ENCODE results near the gene SIRT4. TPM values are rescaled to one million over a fixed set of nuclear protein-coding genes. Genes with fewer than 3 reads are reported as not detected.

The SIRT4 gene
- total and polyA plus RNA-seq, 2 of the 4 experiments (the other 2 are of a cell fraction): 0.87 to 2.0 TPM

DNA sequence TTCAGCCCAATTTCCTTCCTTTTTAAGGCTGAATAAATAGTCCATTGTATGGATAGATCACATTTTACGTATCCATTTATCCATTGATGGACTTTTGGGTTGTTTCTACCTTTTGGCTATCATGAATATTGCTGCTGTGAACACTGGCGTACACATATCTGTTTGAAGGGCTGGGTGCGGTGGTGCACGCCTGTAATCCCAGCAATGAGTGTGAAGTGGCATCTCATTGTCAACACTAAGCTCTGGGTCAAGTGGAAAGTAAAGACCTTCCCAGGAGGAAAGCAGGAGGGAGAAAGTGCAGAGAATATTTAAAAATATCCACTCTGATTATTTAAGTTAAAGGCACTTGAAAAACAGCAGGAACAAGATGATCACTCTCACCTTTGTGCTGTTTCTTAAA is 37.1 kb downstream of the SIRT4 start:
- dilution Hi-C loops (cut with HindIII; ENCODE audit: low sequenced_read_pairs, unreplicated experiment): no loop called here
- H4K5ac ChIP-seq (ENCODE audit: low read depth, low read length): no peak overlapping the region
- no peak overlapping the region for H2BK5ac ChIP-seq (ENCODE audit: low read depth, low read length, poor library complexity, severe bottlenecking)
- H3K14ac ChIP-seq (replicated peaks; ENCODE audit: low read depth, low read length): no peak overlapping the region
- no peak overlapping the region for H3K23ac ChIP-seq (ENCODE audit: low read depth, low read length)
- H3K27ac ChIP-seq (ENCODE audit: insufficient read depth, low read length): no peak overlapping the region
- no peak overlapping the region for H2BK120ac ChIP-seq (ENCODE audit: low read depth, low read length)
- DNase-seq: no peak
- H2AK9ac ChIP-seq (replicated peaks; ENCODE audit: low read depth, low read length, poor library complexity): no peak overlapping the region
- H3K36me3 ChIP-seq (ENCODE audit: control insufficient read depth, insufficient read depth, low read length): no peaks in the 10 kb centered on the region
- peaks cover 8% of the 10 kb centered on the region for H3K9me3 ChIP-seq (ENCODE audit: control insufficient read depth, insufficient read depth, low read length)
- H3K4me3 ChIP-seq (ENCODE audit: insufficient read depth, low read depth, low read length): no peak overlapping the region
- H2BK15ac ChIP-seq (ENCODE audit: low read depth, low read length): no peak overlapping the region
- no peaks in the 10 kb centered on the region for H3K9me1 ChIP-seq (ENCODE audit: insufficient read depth, low read length)
- intact Hi-C loops (cut with micrococcal nuclease): no loop called here
- 67% methylated on average over 3 of the region's 4 CpGs; no CpG with 5 or more reads in 1 of the 2 experiments for WGBS, 2 experiments (ENCODE audit: extremely low coverage in 2 of 2, insufficient read length in 1 of 2)
- ChIA-PET POLR2A (ENCODE audit: unreplicated experiment) (no interaction called here), CTCF (no interaction called here)
- H3K4me2 ChIP-seq (ENCODE audit: low read depth, low read length): no peak overlapping the region
- no peak for TF ChIP-seq RAD21 (IDR thresholded peaks at IDR 0.05; ENCODE audit: low read length)
- no peak for TF ChIP-seq CEBPB (IDR thresholded peaks at IDR 0.05; ENCODE audit: low read depth, low read length)
- TF ChIP-seq MXI1 (IDR thresholded peaks at IDR 0.05; ENCODE audit: borderline replicate concordance, low read depth, low read length): no peak
- no peak for TF ChIP-seq RCOR1 (IDR thresholded peaks at IDR 0.05; ENCODE audit: insufficient replicate concordance, low read length)
- H4K20me1 ChIP-seq (ENCODE audit: insufficient read depth, low read length): no peaks in the 10 kb centered on the region
- no peaks in the 10 kb centered on the region for H3K4me1 ChIP-seq (ENCODE audit: control insufficient read depth, insufficient read depth, low read length)
- no peak overlapping the region for H2BK20ac ChIP-seq (ENCODE audit: low read depth, low read length)
- peaks cover 19% of the 10 kb centered on the region for H3K27me3 ChIP-seq (ENCODE audit: control insufficient read depth, insufficient read depth, low read length)
- no peak overlapping the region for H2AK5ac ChIP-seq (ENCODE audit: low read depth, low read length)
- no TSS peak for BruUV-seq (replicated peaks)
- H3K56ac ChIP-seq (ENCODE audit: extremely low read depth, insufficient read depth, low read length): no peak overlapping the region
- H4K8ac ChIP-seq (ENCODE audit: low read depth in 2 of 2, low read length in 2 of 2): no peak overlapping the region
- no peak overlapping the region for H2AFZ ChIP-seq (replicated peaks; ENCODE audit: low read length, poor library complexity)
- ATAC-seq (ENCODE audit: low read depth): no peak
- in situ Hi-C loops (cut with MboI; ENCODE audit: low sequenced_read_pairs): loop anchor here (25.0 kb wide), 1 partner anchor 98 kb away; the partner anchor contains the start of genes COX6A1, GATC and TRIAP1
- H4K91ac ChIP-seq (ENCODE audit: insufficient read depth, low read depth, low read length): no peak overlapping the region
- no peaks in the 10 kb centered on the region for H3K79me1 ChIP-seq (ENCODE audit: low read depth in 1 of 2, low read length in 2 of 2)
- no peak overlapping the region for H3K18ac ChIP-seq (ENCODE audit: low read depth, low read length)
- H3K4ac ChIP-seq (ENCODE audit: low read depth, low read length): no peak overlapping the region
- H3K9ac ChIP-seq (ENCODE audit: low read depth, low read length): no peak overlapping the region
